ENCODE measurements around the gene ELOVL5.

GRCh38 chr6:53280207-53280606 is 68.5 kb downstream of the ELOVL5 start:
- TF ChIP-seq REST (IDR thresholded peaks at IDR 0.05; ENCODE audit: insufficient read depth in 1 of 2, low read depth in 2 of 2, low read length in 2 of 2) (no peak), TAF1 (IDR thresholded peaks at IDR 0.05; ENCODE audit: borderline replicate concordance, insufficient read depth, low read length) (no peak), SIN3A (IDR thresholded peaks at IDR 0.05; ENCODE audit: borderline replicate concordance, insufficient read depth, low read length) (no peak), POLR2AphosphoS5 (IDR thresholded peaks at IDR 0.05; ENCODE audit: low read depth, low read length) (no peak)
